NK-92 treated with Interleukin-12 subunit alpha and Interleukin-12 subunit beta, amount 100 ng/mL, for 24 hours (cell line): ENCODE measurements around the gene AHNAK2.

Experiments
- DNase-seq: peaks from one replicate; lab custom pipeline; 2025; lab: John Stamatoyannopoulos, UW

The AHNAK2 gene

DNA sequence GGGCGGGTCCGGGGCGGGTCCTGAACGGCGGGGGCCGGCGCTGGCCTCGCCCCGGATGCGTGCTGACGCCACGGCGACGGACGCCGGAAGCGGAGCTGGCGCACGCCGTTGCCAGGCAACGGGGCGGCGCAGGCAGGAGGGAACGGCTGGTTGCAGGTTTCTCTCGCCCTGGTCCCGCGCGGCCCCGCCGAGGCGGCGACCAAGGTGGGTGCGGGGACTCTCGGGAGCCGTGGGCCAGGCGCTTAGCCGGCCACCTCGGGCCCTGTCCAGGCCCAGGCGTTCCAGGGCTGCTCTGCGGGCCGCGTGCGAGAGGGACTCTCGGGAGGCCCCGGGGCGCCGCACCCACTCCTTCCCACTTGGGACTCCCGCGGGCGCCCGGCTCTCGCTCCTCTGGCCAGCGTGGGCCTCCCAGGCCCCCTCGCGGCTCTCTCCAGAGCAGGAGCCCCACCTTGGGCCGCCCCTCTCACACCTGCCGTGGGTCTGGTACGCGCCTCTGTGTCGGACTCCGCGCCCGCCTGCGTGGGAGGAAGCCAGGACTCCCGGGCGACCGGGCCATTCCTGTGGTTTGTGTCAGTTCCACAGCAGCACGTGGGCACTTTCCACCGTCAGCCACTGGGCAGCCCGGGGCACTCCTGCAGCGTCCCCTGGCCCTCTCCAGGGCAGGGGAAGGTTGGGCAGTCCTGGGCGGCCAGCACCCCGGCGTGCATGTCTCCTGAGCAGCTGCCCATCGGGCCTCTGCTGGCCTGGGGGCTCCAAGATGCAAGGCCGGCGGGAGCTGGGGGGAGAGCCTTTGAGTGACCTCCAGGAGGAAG is 7.7 kb upstream of the AHNAK2 start, which contains the start of gene CLBA1:
Gene CLBA1, plus strand, starts transcription at position 114 of the 812 bp plus-strand sequence. Its CDS starts 644 bp downstream, at position 758.
- DNase-seq, result peak; percentile 75

DNA sequence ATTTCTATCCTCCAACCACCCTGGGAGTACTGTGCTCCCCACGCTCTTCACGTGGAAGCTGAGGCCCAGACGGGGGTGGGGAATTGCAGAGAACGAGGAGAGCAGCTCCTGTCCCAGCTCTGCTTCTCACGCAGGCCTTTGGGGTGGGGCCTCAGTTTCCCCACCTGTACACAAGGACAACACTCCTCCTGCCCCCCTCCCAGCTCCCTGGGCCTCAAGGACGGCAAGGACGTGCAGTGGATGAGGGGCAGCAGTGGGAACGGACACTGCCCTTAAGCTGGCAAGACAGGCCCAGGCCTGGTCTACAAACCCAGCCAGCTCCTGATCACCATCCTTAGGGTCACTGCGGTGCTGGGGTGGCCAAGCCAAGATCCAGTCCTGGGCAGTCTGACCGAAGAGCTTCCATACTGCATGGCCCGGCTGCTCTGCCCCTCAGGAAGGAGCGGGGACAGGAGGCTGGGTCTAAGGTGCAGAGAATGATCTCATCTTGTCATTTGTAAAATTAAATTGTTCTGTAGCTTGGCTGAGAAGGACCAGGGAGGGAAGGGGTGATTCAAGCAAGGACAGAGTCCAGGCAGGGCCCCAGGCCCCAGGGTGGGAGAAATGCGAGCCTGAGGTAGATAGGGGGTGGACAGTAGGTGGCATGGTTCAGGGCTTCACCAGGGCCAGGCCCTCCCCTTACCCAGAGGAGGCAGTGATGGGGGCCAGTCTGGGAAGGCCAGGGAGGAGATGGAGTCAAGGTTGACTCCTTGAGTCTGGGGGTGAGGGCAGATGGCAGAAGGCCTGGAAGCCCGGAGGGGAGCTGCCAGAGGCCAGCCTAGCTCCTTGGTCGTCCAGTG is 6.1 kb upstream of the AHNAK2 start:
- DNase-seq, result no peak

DNA sequence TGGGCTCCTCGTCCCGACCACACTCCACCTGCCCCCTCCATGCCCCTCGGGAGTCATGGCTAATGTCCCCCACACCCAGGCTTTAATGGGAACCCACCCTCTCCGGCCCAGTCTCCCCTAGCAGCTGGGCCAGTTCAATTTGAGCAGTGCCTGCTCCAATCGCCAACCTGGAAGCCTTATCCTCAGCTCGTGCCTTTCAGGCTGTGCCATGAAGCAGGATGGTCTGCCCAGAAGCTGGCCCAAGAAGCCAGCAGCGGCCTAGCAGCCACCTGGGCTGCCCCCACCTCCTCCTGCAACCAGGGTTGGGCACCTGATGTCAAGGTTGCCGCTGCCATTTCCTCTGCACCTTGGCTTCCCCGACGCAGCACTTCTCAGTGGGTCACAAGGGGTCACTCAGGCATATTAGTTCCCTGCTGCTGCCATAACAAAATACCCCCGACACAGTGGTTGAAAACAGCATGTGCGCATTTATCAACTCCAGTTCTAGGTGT is 5.1 kb upstream of the AHNAK2 start:
- no peak for DNase-seq

DNA sequence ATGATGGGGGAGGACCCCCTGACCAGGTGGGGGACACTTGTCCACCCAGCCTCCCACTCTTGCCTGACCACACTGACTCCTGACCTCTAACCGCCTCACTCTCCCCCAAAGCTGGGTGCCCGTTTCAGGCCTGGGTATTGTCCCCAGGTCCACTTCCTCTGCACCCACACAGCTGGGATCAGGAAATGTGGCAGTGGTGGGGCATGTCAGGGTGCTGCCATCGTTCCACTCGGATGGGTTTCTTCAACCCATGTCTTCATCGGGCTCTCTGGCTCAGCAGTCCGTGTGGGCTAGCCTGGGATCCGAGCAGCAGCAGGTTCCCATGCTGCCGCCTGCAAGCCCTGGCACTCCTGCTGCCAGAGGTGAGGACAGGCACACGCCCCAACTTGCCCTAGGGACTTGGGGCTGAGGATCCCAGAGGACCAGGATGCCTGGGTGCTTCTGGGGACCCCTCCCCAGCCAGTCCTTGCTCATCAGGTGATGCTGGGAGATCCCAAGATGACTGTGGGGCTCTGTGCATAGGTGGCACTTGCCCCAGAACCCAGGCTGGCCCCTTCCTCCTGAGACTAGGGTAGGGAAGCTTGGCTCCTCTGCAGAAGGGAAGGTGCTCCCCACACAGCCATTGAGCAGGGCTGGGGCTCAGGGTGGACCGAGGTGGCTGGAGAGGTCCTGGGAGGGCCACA is 4.5 kb upstream of the AHNAK2 start:
- DNase-seq, result no peak

DNA sequence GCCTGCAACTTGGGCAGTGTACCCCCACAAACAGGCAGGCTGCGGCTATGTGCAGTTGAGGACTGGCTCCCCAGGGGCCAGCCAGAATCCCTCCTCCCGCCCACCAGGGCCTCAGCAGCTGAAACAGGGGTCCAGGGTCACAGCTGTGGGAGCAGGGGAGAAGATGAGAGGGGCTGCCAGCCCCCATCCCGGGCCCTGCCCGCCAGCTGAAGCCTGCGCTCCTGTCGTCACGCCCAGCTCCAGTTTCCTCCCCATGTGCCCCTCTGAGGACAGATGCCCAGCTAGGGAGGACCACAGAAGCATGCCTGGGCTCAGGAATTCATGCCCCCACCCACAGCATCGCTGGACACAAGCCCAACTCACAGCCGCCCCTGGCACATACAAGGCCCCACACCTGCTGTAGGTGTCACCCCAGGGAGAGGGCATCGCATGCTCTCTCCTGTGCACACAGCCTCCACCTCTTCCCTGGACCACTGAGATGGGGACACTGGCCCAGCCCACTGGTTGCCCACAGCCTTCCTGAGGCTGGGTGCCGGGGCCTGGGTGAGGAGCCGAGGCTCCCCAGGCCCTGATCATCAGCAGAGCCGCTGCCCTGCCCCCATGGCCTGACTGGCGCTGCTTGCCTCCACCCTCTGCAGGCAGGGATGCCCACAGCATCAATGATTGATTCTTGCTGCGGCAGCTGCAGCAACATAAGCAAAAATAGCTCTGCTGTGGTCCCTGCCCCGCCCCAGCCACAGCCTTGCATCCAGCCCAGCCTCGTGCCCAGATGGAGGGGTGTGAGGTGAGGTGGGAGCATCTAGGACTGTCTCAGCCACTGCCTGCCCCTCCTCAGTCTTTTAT is 3.7 kb upstream of the AHNAK2 start:
- DNase-seq, result no peak

DNA sequence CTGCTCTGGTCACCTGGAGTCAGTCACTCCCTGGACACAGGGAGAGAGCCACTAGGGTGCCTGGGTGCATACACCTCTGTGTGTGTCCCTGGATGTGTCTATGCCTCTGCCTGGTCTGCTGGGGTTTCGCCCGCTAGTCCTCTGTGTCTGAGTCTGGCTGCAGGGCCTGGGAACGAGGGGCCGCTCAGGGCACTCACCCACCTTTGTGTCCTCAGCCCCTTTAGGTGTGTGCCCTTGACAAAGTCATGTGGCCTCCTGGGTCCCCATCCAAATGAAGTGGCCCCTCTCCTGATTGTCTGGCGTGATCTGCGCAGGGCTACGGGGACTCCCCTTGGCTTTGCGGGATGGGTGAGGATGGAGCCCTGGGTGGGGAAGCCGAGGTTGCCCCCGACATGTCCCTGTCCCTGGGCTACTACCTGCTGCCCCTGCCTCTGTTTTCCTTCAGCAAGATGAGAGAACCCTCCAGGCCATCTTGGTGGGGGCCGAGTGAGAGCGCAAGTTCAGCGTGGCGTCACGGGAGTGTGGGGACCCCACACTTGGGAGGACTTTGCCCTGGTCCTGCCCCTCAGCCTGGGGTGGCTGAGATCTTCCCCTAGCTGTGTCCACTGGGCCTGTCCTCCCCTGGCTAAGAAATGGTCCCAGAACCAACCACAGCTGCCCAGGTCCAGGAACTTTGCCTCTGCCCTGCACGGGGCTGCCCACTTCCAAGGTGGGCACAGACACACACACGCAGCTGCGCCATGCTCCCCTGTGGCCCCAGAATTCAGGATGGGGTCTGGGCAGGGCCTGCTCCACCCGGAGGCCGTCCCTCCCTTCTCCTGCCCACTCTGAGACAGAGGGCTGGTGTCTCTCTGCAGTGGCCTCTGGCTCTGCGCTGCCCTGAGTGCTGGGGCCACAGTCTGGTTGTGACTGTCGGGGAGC is 2.7 kb upstream of the AHNAK2 start:
- DNase-seq, result no peak

DNA sequence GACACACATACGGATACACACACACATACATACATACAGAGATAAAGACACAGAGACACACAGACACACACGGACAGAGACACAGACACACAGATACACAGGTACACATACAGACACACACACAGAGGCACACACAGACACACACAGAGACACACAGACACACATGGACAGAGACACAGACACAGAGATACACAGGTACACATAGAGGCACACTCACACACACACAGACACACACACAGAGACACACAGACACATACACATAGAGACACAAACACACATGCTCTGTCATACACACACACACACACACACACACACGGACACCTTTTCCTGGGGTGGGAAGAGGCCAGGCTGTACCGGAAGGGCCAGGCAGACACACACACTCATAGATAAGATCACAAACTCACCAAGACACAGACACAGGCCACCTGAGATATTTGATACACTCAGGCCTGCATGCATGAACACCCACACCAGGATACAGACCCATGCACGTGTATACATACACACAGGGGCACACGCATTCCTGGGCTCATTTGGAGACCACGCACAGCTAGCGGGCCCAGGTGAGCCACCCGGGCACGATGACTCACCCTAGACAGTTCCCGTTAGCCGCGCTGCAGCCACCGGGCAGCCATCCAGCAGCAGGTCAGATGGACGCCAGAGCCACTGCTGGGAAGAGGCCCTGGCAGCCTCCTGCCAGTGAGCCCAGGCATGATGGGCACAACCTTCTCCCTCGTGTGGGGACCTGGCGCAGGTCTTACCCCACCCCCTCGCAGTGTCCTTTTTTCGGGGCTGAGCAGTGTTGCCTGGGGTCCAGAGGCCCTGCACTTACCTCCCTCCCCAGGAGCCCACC is 1.8 kb upstream of the AHNAK2 start:
- no peak for DNase-seq

DNA sequence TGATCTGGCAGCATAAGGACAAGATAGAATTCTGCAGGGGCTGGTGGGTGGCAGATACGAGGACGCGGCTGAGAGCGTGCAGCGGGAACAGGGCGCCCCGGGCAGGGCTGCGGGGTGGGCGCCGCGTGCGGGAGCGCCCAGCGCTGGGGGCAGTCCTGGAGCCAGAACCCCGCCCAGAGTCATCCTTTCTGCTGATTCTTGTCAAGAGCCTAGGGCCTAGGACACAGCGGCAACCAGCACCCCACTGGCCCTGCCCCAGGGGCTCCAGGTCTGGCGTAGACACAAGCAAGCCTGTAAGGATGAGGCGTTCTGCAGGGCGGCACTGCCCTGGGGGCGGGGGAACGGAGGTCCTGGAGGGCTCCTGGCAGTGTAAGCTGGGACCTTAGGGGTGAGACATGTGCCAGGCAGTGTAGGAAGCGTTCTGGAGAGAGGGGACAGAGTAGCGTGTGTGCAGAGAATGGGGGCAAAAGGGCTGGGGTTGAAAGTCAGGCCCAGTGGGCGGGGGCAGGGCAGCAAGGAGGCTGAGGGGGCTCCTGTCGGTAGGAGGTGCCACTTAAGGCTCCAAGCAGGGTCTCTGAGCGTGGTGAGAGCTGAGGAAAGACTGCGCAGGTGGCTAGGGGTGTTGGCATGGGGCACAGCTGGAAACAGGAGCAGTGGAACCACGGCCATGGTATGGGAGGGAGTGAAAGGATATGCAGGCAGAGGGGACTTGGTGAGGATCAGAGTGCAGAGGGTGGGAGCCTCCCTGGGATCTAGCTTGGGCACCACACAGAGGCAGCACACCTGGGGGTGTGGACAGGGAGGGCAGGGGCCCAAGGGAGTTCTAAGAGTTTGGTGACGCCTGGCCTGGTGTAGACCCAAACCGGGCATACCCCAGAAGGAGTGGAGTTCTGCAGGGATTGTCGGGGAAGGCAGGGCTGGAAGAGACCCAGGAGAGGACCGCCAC is 845 bp upstream of the AHNAK2 start:
- DNase-seq, result no peak

DNA sequence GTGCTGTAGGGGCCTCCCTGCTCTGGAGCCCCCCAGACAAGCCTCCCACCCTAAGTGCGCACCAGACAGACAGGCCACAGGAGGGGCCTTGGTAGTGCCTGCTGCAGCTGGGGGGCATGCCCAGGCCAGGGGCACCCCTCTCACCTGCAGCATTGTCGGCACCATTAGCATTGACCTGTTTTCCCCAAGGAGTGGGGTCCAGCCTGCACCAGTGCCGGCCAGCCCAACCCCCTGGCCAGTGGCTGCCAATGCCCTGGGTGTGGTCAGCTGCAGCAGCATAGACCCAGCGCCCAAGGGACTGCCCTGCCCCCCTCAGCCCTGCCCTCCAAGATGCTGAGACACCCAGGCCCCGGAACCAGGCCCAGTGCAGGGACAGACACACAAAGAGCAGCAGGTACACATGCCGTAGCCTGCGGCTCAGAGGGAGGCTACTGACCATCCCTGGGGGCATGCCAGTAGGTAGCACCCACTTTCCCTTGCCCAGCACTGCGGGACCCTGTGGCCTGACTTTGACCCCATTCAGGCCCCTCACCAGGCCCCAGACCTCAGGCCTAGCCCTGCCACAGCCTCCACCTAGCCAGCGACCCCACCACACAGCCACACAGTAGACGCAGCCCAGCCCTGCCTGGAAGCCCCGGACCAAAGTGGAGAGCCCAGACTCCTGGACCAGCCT is 1.0 kb downstream of the AHNAK2 start:
- no peak for DNase-seq

DNA sequence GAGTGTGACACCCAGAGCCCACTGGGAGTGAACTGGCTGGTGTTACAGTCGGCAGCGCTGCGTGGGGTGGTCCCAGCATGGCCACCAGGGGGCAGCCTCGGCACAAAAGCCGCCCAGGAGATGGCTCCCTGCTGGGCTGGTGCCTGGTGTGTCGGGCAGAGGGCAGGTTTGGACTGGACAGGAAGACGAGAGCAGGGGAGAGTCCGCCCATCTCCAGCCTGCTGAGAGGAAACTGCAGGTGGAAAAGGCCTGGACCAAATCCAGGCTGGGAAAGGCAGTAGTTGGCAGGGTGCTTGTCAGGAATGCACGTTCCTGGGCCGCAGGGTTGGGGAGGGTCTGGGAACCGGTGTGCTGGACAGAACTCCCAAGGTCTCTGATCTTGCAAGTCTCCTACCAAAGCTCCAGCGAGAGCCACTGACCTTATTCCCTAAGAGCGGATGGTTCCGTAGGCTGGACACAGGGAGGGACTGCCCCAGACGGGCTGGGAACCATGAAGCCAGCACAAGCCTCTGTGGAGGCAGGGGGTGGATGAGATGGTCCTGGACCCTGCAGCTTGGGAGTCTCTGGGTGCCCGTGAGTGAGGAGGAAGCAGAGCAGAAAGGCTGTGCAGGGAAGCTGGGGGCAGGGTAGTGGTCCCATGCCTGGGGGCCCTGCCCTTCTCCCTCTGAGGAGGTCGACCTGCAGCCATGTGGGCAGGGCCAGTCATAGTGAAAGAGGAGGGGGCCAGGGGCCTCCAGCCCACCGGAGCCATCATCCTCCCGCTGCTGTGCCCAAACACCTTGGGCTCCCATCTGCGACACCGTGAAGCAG is 1.8 kb downstream of the AHNAK2 start:
- DNase-seq, result peak; percentile 59

DNA sequence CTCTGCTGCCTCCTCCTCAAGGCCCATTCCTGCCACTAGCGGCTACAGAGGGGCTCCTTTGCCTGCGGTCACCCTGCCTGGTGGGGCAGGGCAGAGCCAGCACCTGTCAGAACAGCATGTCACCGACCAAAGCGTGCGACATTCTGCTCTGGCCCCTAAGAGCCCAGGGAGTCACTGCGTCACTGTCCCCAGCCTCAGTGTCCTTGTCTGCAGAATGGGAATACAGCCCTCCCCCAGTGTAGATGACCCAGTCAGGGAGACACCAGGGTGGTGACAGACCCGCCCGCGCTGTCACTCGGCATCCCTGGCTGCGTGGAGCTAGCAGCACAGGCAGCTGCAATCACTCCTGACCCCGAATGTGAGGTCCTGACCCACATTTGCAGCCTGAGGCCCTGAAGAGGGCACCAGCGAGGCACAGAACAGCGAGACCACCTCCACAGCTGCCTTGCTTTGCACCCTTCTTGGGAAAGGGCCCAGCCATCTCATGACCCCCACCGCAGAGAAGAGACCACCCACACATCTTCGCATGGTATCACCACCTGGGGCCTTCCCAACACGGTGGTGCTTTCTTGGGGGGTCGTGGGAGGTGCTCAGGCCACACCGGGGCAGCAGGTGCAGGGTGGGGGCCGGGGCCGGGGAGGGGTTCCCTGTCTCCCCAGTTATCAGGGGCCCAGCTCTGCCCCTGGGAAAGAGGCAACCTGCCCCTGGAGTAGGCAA is 2.5 kb downstream of the AHNAK2 start:
- DNase-seq, result no peak

DNA sequence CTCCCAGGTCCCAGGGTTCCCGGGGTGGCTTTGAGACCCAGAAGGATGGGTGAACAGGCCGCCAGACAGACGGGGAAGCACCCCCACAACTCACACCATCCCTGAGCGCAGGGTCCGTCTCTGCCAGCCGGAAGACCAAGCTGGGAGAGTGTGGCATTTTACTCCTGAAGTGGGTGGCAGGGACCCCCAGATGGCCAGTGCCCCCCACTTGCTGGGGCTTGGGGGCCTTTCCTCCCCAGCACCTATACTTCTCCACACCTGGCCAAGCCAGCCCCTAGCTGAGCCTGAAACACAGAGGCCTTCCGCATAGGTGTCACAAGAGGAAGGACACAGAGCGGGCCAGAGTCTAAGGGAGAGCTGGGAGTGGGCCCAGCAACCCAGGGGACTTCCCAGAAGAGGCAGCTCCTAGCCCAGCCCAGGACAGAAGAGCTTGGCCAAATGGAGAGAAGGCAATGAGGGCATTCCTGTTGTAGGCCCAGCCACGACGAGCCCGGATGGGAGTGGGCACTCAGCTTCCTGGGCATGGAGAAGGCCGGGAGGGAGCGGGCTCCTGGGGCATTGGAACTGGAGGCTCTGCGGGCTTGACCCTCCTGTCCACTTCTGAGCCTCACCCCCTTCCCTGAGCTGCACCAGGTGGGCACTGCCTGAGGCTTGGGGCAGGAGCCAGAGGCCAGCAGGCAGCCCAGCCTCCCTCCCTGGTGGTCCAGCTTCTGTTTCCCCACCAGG is 3.3 kb downstream of the AHNAK2 start:
- DNase-seq, result no peak

DNA sequence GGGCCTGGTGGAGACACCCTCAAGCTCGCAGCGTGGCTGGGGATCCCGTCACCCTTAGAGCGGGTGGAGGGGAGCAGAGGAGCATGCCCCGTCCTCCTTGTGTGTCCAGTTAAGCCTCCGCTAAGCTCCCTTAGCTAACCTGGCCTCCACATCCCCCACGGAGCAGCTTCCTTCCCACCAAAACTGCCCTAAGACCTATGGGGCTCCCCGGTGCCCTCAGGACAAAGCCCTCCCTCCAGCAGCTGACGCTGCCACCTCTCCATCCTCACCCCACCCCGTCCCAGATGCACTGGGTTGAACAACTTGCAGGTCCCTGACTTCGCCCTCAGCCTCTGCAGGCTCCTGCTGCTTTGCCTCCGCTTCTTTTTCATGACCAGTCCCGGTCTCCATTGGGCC is 4.0 kb downstream of the AHNAK2 start:
- no peak for DNase-seq

DNA sequence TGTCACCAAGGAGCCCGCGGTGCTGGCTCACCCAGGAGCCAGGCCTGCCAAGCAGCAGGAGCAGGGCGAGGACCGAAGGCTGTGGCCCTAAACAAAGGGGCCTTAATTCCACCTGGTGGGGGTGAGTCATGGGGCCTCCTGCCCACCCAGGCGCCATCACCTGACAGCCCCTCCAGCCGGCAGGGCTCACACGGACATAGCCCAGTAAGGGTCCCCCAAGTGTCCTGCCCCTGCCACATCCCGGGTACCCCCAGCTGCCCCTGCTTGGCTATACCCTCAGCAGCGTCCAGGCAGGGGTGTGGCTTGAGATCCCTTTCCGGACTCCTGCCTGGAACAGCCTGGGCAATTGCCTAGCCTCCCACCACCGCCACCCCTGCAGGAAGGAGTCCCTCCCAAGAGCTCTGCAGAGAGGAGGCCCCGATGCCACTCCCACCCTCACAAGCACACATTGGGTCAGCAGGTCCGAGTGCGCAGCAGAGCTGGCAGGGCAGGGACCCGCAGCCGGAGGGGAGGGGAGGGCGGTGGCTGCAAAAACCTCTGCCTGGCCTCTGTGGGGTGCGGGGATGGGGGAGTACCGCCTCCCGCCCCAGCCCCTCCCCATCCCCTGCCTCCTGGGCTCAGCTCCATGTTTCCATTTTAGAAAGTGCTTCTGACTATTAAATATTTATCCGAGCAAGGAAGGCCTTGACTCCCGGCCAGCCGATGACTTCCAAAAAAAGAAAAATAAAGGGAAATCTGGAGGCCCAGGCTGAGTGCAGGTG is 4.6 kb downstream of the AHNAK2 start:
- no peak for DNase-seq

DNA sequence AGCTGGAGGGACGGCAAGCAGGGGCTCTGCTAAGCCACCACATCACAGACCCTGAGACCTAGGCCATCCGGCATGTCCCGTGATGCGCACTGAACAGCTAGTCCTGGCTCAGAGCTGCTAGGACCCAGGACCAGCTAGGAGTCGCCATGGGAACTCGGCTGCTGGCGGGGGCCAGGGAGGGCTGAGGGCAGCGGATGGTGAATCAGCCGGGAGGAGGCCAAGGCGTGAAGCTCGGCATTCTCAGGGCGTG is 5.1 kb downstream of the AHNAK2 start:
- no peak for DNase-seq
